ENCODE measurements around the gene TRIM65.
A peak's percentile ranks its signal among the peaks of the same experiment; 100 is the strongest.

TRIM65 gene

GRCh38 chr17:75909812-75910274 lies 13.1 kb upstream of the TRIM65 start:
- H3K4me3 ChIP-seq (ENCODE audit: low read depth, low read length) = no peak overlapping the region
- TF ChIP-seq CTCF (IDR thresholded peaks at IDR 0.05; ENCODE audit: low read depth, low read length) (no peak), POLR2A (IDR thresholded peaks at IDR 0.05; ENCODE audit: extremely low read depth, insufficient read length) (no peak), MYC (IDR thresholded peaks at IDR 0.05; ENCODE audit: low read depth, low read length) (no peak), MAX (IDR thresholded peaks at IDR 0.05; ENCODE audit: low read depth, low read length) (no peak)
- DNase-seq (ENCODE audit: low read depth) = no peak

GRCh38 chr17:75909051-75909811 lies 12.5 kb upstream of the TRIM65 start:
- TF ChIP-seq CTCF (IDR thresholded peaks at IDR 0.05; ENCODE audit: low read depth, low read length) (no peak), MAX (IDR thresholded peaks at IDR 0.05; ENCODE audit: low read depth, low read length) (no peak), POLR2A (IDR thresholded peaks at IDR 0.05; ENCODE audit: extremely low read depth, insufficient read length) (no peak), MYC (IDR thresholded peaks at IDR 0.05; ENCODE audit: low read depth, low read length) (no peak)
- DNase-seq (ENCODE audit: low read depth) = no peak
- H3K4me3 ChIP-seq (ENCODE audit: low read depth, low read length) = no peak overlapping the region

GRCh38 chr17:75908201-75908600 lies 11.4 kb upstream of the TRIM65 start:
- TF ChIP-seq POLR2A (IDR thresholded peaks at IDR 0.05; ENCODE audit: extremely low read depth, insufficient read length) = no peak
- no peak for TF ChIP-seq MYC (IDR thresholded peaks at IDR 0.05; ENCODE audit: low read depth, low read length)
- TF ChIP-seq CTCF (IDR thresholded peaks at IDR 0.05; ENCODE audit: low read depth, low read length) = no peak
- TF ChIP-seq MAX (IDR thresholded peaks at IDR 0.05; ENCODE audit: low read depth, low read length) = no peak
- H3K4me3 ChIP-seq (ENCODE audit: low read depth, low read length) = no peak overlapping the region
- no peak for DNase-seq (ENCODE audit: low read depth)

- H3K4me3 ChIP-seq (ENCODE audit: low read depth, low read length) = no peak overlapping the region
- DNase-seq (ENCODE audit: low read depth) = no peak
These were observed 9.6 kb upstream of the TRIM65 start for GRCh38 chr17:75906143-75906884.

GRCh38 chr17:75904749-75905521 lies 8.2 kb upstream of the TRIM65 start, which contains the start of gene MRPL38:
TSS of gene MRPL38 (minus strand) at chr17:75904884. CDS start at chr17:75904875, 9 bp downstream.
- TF ChIP-seq CTCF (IDR thresholded peaks at IDR 0.05; ENCODE audit: low read depth, low read length) (peak; percentile 63), POLR2A (IDR thresholded peaks at IDR 0.05; ENCODE audit: extremely low read depth, insufficient read length) (peak; percentile 57), MAX (IDR thresholded peaks at IDR 0.05; ENCODE audit: low read depth, low read length) (peak; percentile 84), MYC (IDR thresholded peaks at IDR 0.05; ENCODE audit: low read depth, low read length) (peak; percentile 84)
- peak within 1 kb of the TSS; percentile 79 for H3K4me3 ChIP-seq (ENCODE audit: low read depth, low read length)
- DNase-seq (ENCODE audit: low read depth) = peak; percentile 97

More at GRCh38 chr17:75906143-75906884, 9.6 kb upstream of the TRIM65 start:
- TF ChIP-seq MAX (IDR thresholded peaks at IDR 0.05; ENCODE audit: low read depth, low read length) = no peak
